Esophagus squamous epithelium (tissue), 4 donors: ENCODE results near the gene INSM2.

ENCODE experiments used
- POLR2A ChIP-seq, 4 donors: fragments of 450-650 bp; IDR thresholded peaks; one replicate each; pipeline ENCODE4 v1.6.1; 2017; ENCODE audit warnings: antibody characterized with exemption in 4 of 4, mild to moderate bottlenecking in 4 of 4, moderate library complexity in 3 of 4
- TF ChIP-seq, protein P1 (sequence below), 6 experiments: fragments of 450-650 bp in 4 of 6; fragments of 200-600 bp in 2 of 6; sonication (generic) in 2 of 6; IDR thresholded peaks; one replicate each; pipeline ENCODE4 v1.5.1; 2016 to 2019; ENCODE audit warnings: antibody characterized with exemption in 6 of 6, mild to moderate bottlenecking in 4 of 6, moderate library complexity in 4 of 6

DNA sequence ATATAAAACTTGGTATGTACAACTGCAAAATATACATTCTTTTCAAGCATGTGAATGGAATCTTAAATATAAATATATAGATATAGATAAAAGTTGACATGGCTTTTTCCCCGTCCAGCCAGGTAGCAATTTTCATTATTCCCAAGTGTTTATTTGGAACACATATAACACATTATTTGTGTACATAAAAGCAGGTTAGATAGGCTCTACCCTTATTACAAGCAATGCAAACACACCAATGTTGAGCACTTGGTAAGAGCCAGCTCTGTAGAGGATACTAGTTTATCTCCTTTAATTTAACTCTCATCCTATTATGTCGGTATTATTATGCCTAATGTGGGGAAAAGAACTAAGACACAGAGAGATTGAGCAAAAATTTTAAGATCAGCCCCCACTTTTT, 7.0 kb upstream of the INSM2 start:
- TF ChIP-seq, protein P1, sequence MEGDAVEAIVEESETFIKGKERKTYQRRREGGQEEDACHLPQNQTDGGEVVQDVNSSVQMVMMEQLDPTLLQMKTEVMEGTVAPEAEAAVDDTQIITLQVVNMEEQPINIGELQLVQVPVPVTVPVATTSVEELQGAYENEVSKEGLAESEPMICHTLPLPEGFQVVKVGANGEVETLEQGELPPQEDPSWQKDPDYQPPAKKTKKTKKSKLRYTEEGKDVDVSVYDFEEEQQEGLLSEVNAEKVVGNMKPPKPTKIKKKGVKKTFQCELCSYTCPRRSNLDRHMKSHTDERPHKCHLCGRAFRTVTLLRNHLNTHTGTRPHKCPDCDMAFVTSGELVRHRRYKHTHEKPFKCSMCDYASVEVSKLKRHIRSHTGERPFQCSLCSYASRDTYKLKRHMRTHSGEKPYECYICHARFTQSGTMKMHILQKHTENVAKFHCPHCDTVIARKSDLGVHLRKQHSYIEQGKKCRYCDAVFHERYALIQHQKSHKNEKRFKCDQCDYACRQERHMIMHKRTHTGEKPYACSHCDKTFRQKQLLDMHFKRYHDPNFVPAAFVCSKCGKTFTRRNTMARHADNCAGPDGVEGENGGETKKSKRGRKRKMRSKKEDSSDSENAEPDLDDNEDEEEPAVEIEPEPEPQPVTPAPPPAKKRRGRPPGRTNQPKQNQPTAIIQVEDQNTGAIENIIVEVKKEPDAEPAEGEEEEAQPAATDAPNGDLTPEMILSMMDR (IDR thresholded peaks at IDR 0.05) = no peak
- TF ChIP-seq POLR2A (IDR thresholded peaks at IDR 0.05) = no peak
